ENCODE data around the gene C2CD2.

DNA sequence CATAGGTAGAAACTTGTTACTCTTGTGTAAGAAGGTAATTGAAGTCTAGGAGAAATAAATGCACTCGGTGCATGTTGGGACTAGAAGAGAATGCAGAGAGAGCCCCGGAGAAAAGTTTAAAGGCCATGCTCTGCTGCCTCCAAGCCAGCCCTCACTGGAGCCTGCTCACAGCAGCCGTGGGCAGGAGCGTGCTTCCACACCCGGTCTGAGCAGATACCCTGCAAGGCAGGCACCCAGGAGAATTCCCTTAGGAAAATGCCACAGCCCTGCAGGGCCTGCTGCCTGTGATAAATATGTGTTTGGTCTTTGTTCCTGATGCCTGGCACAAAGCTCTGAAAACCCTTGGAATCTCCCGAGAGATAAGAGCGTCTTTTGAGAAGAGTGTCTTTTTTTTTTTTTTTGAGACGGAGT is 22.8 kb downstream of the C2CD2 start:
- TF ChIP-seq EZH2 (IDR thresholded peaks at IDR 0.05; ENCODE audit: low read depth, unreplicated experiment) (no peak), CTCF (conservative IDR thresholded peaks at IDR 0.05; ENCODE audit: low read depth in 2 of 2) (no peak), REST (IDR thresholded peaks at IDR 0.05; ENCODE audit: unreplicated experiment) (no peak), EZH2phosphoT487 (IDR thresholded peaks at IDR 0.05; ENCODE audit: unreplicated experiment) (no peak), POLR2AphosphoS5 (IDR thresholded peaks at IDR 0.05; ENCODE audit: low read depth) (no peak), NANOG (IDR thresholded peaks at IDR 0.05; ENCODE audit: borderline replicate concordance) (no peak), CREB1 (CRISPR knock-in tag; IDR thresholded peaks at IDR 0.05; ENCODE audit: low read depth) (no peak), ETS1 (IDR thresholded peaks at IDR 0.05) (no peak), ZNF331 (CRISPR knock-in tag; IDR thresholded peaks at IDR 0.05; ENCODE audit: low read depth) (no peak), STAT1 (IDR thresholded peaks at IDR 0.05; ENCODE audit: unreplicated experiment) (no peak)
